A549 (cell line): ENCODE measurements around the gene ANK3.

Experiments
- EP300 ChIP-seq, 2 experiments: fragments of >200 bp; sonication (Bioruptor Twin); formaldehyde crosslinking; IDR thresholded peaks; 2 replicates in 1 of 2; 3 replicates in 1 of 2; pipeline ENCODE4 v1.6.1; 2016 to 2017
- SMC3 ChIP-seq: fragments of >200 bp; sonication (Bioruptor Twin); formaldehyde crosslinking; IDR thresholded peaks from 3 replicates; pipeline ENCODE4 v1.6.1; 2018; ENCODE audit warnings: inconsistent platforms

DNA sequence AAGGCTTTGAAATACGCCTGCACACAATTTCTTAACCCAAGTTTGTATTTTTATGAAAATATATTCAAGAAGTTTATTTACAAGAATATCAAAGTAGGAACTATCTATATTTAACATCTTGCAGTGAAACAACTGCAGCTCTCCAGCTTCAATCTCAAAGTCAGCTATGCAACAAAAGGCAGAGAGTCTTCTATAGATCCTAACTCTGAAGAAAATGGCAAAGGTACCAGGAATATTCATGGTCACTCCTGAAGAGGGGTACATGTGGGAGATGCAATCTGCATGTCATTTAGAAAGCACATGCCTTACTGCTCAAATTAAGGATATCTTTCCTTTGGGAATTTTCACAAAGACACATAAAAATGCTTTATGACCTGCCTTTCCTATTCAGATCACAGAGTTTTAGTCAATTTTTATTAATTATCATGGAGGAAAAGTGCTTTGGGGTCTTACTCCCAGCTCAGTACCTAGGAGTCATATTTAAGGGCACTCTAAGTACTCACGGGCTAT, 1.5 kb downstream of the ANK3 start:
- TF ChIP-seq SMC3 (no peak), EP300 (IDR thresholded peaks at IDR 0.05) (no peak)
